Stimulated activated naive B cell treated with anti-CD40 and anti-IgM and Interleukin-4, amounts not matched to agents 10 μg/mL and 1 μg/mL and 100 μg/mL, for 72 hours (primary cell): ENCODE measurements around the gene SLC27A1.

Experiments
- ATAC-seq, 2 donors: fragments of 150-1000 bp; cut with Tn5 transposase; replicated peaks; 2 replicates each; pipeline ENCODE4 v1.10.0; 2021; ENCODE audit warnings: moderate library complexity in 1 of 2
- DNase-seq: peaks from one replicate; pipeline ENCODE4 v3.0.0; 2021
- H3K27ac Mint-ChIP-seq: one replicate; pipeline ENCODE4 v1.8.0; 2022; ENCODE audit warnings: mild to moderate bottlenecking, mixed read lengths
- H3K27me3 Mint-ChIP-seq, 2 donors: one replicate each; pipeline ENCODE4 v1.8.0; 2022; ENCODE audit warnings: mixed read lengths in 2 of 2
- H3K36me3 Mint-ChIP-seq, 2 donors: one replicate each; pipeline ENCODE4 v1.8.0; 2022; ENCODE audit warnings: mixed read lengths in 2 of 2, mild to moderate bottlenecking in 1 of 2
- H3K4me1 Mint-ChIP-seq, 2 donors: one replicate each; pipeline ENCODE4 v1.8.0; 2022; ENCODE audit warnings: mixed read lengths in 2 of 2, mild to moderate bottlenecking in 1 of 2
- H3K4me3 Mint-ChIP-seq, 2 donors: one replicate each; pipeline ENCODE4 v1.8.0; 2022; ENCODE audit warnings: mild to moderate bottlenecking in 2 of 2, mixed read lengths in 2 of 2, moderate library complexity in 1 of 2
- H3K9me3 Mint-ChIP-seq, 2 donors: one replicate each; pipeline ENCODE4 v1.8.0; 2022; ENCODE audit warnings: mixed read lengths in 2 of 2, mild to moderate bottlenecking in 1 of 2

Gene SLC27A1

GRCh38 chr19:17554968-17555479 lies 84.7 kb downstream of the SLC27A1 start:
- DNase-seq (no peak), ATAC-seq (peak; percentile 6 to 8)
- Mint-ChIP-seq H3K4me1 (peaks cover 9 to 32% of the 10 kb centered on the region in 2 donors), H3K4me3 (peak overlapping the region; percentile 81 to 95), H3K27ac (peak overlapping the region; percentile 92), H3K36me3 (peaks cover 28 to 34% of the 10 kb centered on the region in 2 donors), H3K27me3 (no peaks in the 10 kb centered on the region), H3K9me3 (no peaks in the 10 kb centered on the region)

GRCh38 chr19:17555480-17555928 lies 85.2 kb downstream of the SLC27A1 start, which contains the start of gene COLGALT1:
Gene COLGALT1, plus strand, starts transcription at chr19:17555649. Its CDS starts 65 bp downstream, at chr19:17555714.
- peak within 1 kb of the TSS; percentile 90 to 95 for H3K4me3 Mint-ChIP-seq
- H3K36me3 Mint-ChIP-seq: peaks cover 28 to 33% of the 10 kb centered on the region in 2 donors

More at GRCh38 chr19:17555480-17555928, 85.2 kb downstream of the SLC27A1 start, which contains the start of gene COLGALT1:
- H3K4me1 Mint-ChIP-seq: peaks cover 14 to 37% of the 10 kb centered on the region in 2 donors
- no peaks in the 10 kb centered on the region for H3K27me3 Mint-ChIP-seq
- DNase-seq (peak; percentile 95), ATAC-seq (peak; percentile 90 to 92)
- peak within 1 kb of the TSS; percentile 94 for H3K27ac Mint-ChIP-seq
- H3K9me3 Mint-ChIP-seq: no peaks in the 10 kb centered on the region
